SK-N-SH (cell line): ENCODE data around the gene MPP3. TPM values are rescaled to one million over a fixed set of nuclear protein-coding genes. Genes with fewer than 3 reads are reported as not detected.

ENCODE experiments used
- CTCF ChIA-PET: fragments of 300-600, 350-600 bp; formaldehyde crosslinking; extraction: SDS; loops from one replicate; lab custom pipeline; 2021; lab: Yijun Ruan, JAX
- POLR2A ChIA-PET: fragments of 350-600 bp; sonication (Branson Sonifier 250); formaldehyde crosslinking; extraction: SDS; loops from one replicate; lab custom pipeline; 2020; ENCODE audit warnings: antibody characterized with exemption, inconsistent platforms; lab: Yijun Ruan, JAX
- DNase-seq: peaks from one replicate; pipeline ENCODE4 v3.0.0; 2012
- H2AFZ ChIP-seq: fragments of 200-600 bp; sonication (generic); 2 replicates; pipeline ENCODE4 v1.8.1; 2016; ENCODE audit warnings: antibody characterized with exemption, mild to moderate bottlenecking, low read depth
- H3F3A ChIP-seq: fragments of 200-600 bp; sonication (generic); replicated peaks from 2 replicates; pipeline ENCODE3; 2016; ENCODE audit warnings: antibody characterized with exemption, mild to moderate bottlenecking; ENCODE audit not compliant: insufficient read depth
- H3K27ac ChIP-seq, 2 experiments: fragments of 200-500 bp in 1 of 2; fragments of 200-600 bp in 1 of 2; sonication (Bioruptor generic) in 1 of 2; sonication (generic), shearing (Covaris generic) in 1 of 2; 2 replicates each; pipeline versions ENCODE4 v1.5.1 to v1.6.1; 2014 to 2016; ENCODE audit warnings: low read depth in 2 of 2, inconsistent platforms in 1 of 2, low read length in 1 of 2, mild to moderate bottlenecking in 1 of 2, mixed read lengths in 1 of 2
- H3K27me3 ChIP-seq: fragments of 200-600 bp; sonication (generic), shearing (Covaris generic); 2 replicates; pipeline ENCODE4 v1.6.1; 2016; ENCODE audit warnings: mixed run types; ENCODE audit not compliant: insufficient read depth
- H3K36me3 ChIP-seq, 2 experiments: fragments of 200-500 bp in 1 of 2; fragments of 200-600 bp in 1 of 2; sonication (Bioruptor generic) in 1 of 2; sonication (generic) in 1 of 2; replicated peaks in 1 of 2; 2 replicates each; pipeline versions ENCODE3 to v1.5.1; 2014 to 2016; ENCODE audit warnings: low read length in 1 of 2, mild to moderate bottlenecking in 1 of 2; ENCODE audit not compliant: insufficient read depth in 2 of 2, control insufficient read depth in 1 of 2
- H3K4me1 ChIP-seq, 2 experiments: fragments of 200-500 bp in 1 of 2; fragments of 200-600 bp in 1 of 2; sonication (Bioruptor generic) in 1 of 2; sonication (generic), shearing (Covaris generic) in 1 of 2; 2 replicates each; pipeline versions ENCODE4 v1.5.1 to v1.6.1; 2014 to 2016; ENCODE audit warnings: low read depth in 1 of 2, low read length in 1 of 2, mixed run types in 1 of 2; ENCODE audit not compliant: insufficient read depth in 2 of 2, control insufficient read depth in 1 of 2
- H3K4me2 ChIP-seq: fragments of 200-600 bp; sonication (generic), shearing (Covaris generic); 2 replicates; pipeline ENCODE4 v1.6.1; 2017; ENCODE audit warnings: mixed run types
- H3K4me3 ChIP-seq, 2 experiments: fragments of 200-500 bp in 1 of 2; fragments of 200-600 bp in 1 of 2; sonication (Bioruptor generic) in 1 of 2; sonication (generic), shearing (Covaris generic) in 1 of 2; 2 replicates each; pipeline versions ENCODE4 v1.5.1 to v1.8.1; 2014 to 2016; ENCODE audit warnings: low read depth in 2 of 2, inconsistent platforms in 1 of 2, low read length in 1 of 2, mild to moderate bottlenecking in 1 of 2, mixed read lengths in 1 of 2, moderate library complexity in 1 of 2
- H3K79me2 ChIP-seq: fragments of 200-600 bp; sonication (generic); 2 replicates; pipeline ENCODE4 v1.8.1; 2017; ENCODE audit warnings: mild to moderate bottlenecking; ENCODE audit not compliant: insufficient read depth
- H3K9ac ChIP-seq: fragments of 200-600 bp; sonication (generic); 2 replicates; pipeline ENCODE4 v1.6.1; 2017; ENCODE audit warnings: mixed run types
- H3K9me2 ChIP-seq: fragments of 200-600 bp; sonication (generic); 2 replicates; pipeline ENCODE4 v1.6.1; 2017; ENCODE audit warnings: mixed run types
- H3K9me3 ChIP-seq: fragments of 200-600 bp; sonication (generic); 2 replicates; pipeline ENCODE4 v1.6.1; 2017; ENCODE audit warnings: mixed run types, mild to moderate bottlenecking, moderate library complexity
- H4K20me1 ChIP-seq: fragments of 200-600 bp; sonication (generic); 2 replicates; pipeline ENCODE4 v1.6.1; 2017; ENCODE audit warnings: mild to moderate bottlenecking, mixed run types; ENCODE audit not compliant: insufficient read depth
- ELF1 ChIP-seq: IDR thresholded peaks from 2 replicates; pipeline ENCODE4 v1.4.0; 2012
- GATA2 ChIP-seq: sonication (generic); formaldehyde crosslinking; IDR thresholded peaks from 2 replicates; pipeline ENCODE4 v1.5.0; 2020; ENCODE audit warnings: mild to moderate bottlenecking, missing genetic modification reagents
- MXI1 ChIP-seq: IDR thresholded peaks from 2 replicates; pipeline ENCODE4 v1.6.1; 2012; ENCODE audit warnings: mild to moderate bottlenecking, low read depth, low read length, improper control_type of control experiment
- NRF1 ChIP-seq: IDR thresholded peaks from 2 replicates; pipeline ENCODE4 v1.6.1; 2012; ENCODE audit warnings: low read depth, mild to moderate bottlenecking, low read length
- POLR2AphosphoS5 ChIP-seq: IDR thresholded peaks from 2 replicates; pipeline ENCODE4 v1.6.1; 2012; ENCODE audit warnings: low read depth, low read length
- REST ChIP-seq: IDR thresholded peaks from 2 replicates; pipeline ENCODE4 v1.6.1; 2012; ENCODE audit warnings: mild to moderate bottlenecking, low read depth, low read length, moderate library complexity
- RFX5 ChIP-seq: IDR thresholded peaks from 2 replicates; pipeline ENCODE4 v1.6.1; 2012; ENCODE audit warnings: mild to moderate bottlenecking, improper control_type of control experiment, low read length
- TAF1 ChIP-seq: IDR thresholded peaks from 2 replicates; pipeline ENCODE4 v1.6.1; 2012; ENCODE audit warnings: low read depth, mild to moderate bottlenecking, low read length, moderate library complexity, borderline replicate concordance
- USF1 ChIP-seq: IDR thresholded peaks from 2 replicates; pipeline ENCODE4 v1.4.0; 2012; ENCODE audit warnings: low read depth, borderline replicate concordance
- USF2 ChIP-seq: fragments of 150-350 bp; IDR thresholded peaks from 2 replicates; pipeline ENCODE4 v1.6.1; 2017; ENCODE audit warnings: antibody characterized with exemption, low read length, low read depth, borderline replicate concordance
- ZBTB33 ChIP-seq: IDR thresholded peaks from 2 replicates; pipeline ENCODE4 v1.4.0; 2012; ENCODE audit warnings: low read depth, borderline replicate concordance
- WGBS: methylation state at CpG from one replicate; pipeline ENCODE4 v1.1.6; 2017; ENCODE audit warnings: low lambda C conversion rate; 5-methylcytosine and 5-hydroxymethylcytosine counted together
- polyA plus RNA-seq, 3 experiments: library from polyadenylated mRNA; depleted of rRNA; stranded (reverse); fragments of >200 nt; gene quantifications; 2 replicates each; pipeline ENCODE4 v1.2.3, GENCODE V29; 2012
- TF ChIP-seq, protein P1 (sequence below): fragments of 150-350 bp; IDR thresholded peaks from 2 replicates; pipeline ENCODE4 v1.6.1; 2016; ENCODE audit warnings: mild to moderate bottlenecking, low read depth, low read length

MPP3 gene
- polyA plus RNA-seq, 1 of the 3 experiments (the other 2 are of a cell fraction): 14.1 TPM

DNA sequence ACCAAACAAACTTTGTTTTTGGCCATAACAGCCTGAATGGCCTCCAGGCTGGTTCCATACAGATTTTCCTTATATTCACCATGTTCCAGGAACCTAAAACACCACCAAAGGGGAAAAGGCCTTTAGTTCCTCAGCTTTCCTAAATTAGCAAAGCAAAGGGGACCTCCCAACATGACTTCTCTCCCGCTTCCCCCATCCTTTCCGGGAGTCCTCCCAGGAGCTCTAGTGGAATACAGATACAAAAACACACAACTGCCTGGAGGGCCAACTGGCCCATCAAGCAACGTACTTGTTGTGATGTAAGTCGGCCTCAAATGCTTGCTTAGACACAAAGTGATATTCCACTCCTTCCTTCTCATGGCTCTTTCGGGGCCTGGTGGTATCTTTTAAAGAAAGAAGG lies 22.1 kb downstream of the MPP3 start:
- H3K79me2 ChIP-seq: no peaks in the 10 kb centered on the region
- no peaks in the 10 kb centered on the region for H3K9me3 ChIP-seq
- H3F3A ChIP-seq: peaks cover 4% of the 10 kb centered on the region
- no peaks in the 10 kb centered on the region for H4K20me1 ChIP-seq
- POLR2A ChIA-PET: no interaction called here
- H3K36me3 ChIP-seq: peaks cover 7 to 46% of the 10 kb centered on the region in 2 experiments
- H3K4me2 ChIP-seq: no peak overlapping the region
- 93% methylated on average over 5 of the region's 5 CpGs for WGBS
- no peak for DNase-seq
- no peak overlapping the region for H2AFZ ChIP-seq
- TF ChIP-seq USF1 (no peak), MXI1 (no peak), USF2 (no peak), ZBTB33 (no peak), REST (no peak), ELF1 (no peak), TAF1 (no peak), RFX5 (no peak), NRF1 (no peak), POLR2AphosphoS5 (no peak), GATA2 (CRISPR knock-in tag) (no peak)
- TF ChIP-seq, protein P1, sequence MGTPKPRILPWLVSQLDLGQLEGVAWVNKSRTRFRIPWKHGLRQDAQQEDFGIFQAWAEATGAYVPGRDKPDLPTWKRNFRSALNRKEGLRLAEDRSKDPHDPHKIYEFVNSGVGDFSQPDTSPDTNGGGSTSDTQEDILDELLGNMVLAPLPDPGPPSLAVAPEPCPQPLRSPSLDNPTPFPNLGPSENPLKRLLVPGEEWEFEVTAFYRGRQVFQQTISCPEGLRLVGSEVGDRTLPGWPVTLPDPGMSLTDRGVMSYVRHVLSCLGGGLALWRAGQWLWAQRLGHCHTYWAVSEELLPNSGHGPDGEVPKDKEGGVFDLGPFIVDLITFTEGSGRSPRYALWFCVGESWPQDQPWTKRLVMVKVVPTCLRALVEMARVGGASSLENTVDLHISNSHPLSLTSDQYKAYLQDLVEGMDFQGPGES: no peak
- H3K4me1 ChIP-seq: peaks cover 0 to 8% of the 10 kb centered on the region in 2 experiments; a peak in 1 of 4 replicates
- no peak overlapping the region for H3K27ac ChIP-seq
- CTCF ChIA-PET: interaction anchor here (1.0 to 1.1 kb wide), 2 partner anchors 36 to 70 kb away, joined by 3 read pairs; partner anchors contain the start of gene CD300LG
- no peaks in the 10 kb centered on the region for H3K27me3 ChIP-seq
- no peak overlapping the region for H3K9ac ChIP-seq
- no peak overlapping the region for H3K4me3 ChIP-seq
- H3K9me2 ChIP-seq: no peaks in the 10 kb centered on the region
